ENCODE data around the gene OARD1.
"Not testable (repeated sequence)": the region's sequence is repeated elsewhere in the genome, so short reads cannot be mapped to it uniquely, and the experiment has no call there.

OARD1 gene, protein sequence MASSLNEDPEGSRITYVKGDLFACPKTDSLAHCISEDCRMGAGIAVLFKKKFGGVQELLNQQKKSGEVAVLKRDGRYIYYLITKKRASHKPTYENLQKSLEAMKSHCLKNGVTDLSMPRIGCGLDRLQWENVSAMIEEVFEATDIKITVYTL

DNA sequence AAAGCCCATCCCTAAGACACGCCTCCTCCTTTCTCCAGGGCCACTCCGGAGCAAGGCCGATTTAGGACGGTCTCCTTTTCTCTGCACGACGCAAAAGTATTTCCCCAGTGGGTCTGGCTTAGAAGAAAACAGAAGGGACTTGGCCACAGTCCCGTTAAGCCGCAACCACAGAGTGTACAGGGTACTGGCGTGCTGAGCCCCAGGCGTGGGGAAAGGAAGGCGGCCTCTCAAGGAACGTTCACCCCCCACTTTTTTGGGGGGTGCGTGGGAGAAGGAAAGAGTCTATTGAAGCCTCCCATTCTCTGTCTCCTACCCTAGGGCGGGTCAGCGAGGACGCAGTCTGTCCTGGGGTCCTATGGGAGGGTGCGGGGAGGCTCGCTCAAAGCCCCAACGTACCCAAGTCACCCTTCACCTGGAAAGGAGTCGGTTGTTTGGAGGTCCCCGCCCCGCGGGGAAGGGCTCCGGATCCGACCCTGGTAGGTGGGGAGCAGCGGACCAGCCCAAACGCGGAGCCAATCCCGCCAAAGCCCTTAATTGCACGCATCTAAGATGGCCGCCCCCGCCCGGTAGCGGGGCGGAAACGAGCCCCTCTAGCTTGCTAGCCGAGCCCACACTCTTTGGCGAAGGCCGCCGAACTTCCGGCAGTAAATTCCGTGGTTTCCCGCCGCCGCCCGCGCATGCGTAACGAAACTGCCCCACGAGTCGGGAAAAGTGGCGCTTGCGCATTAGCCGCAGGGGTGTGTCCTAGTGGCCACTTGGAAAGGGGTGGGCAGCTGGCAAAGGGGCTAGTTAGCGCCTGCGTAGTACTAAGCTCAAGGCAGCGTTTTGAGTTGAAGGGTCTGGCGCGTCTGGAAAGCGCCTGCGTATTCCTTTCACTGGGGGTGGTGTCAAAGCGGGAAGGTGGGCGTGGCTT, at the start of gene OARD1:
Gene OARD1, minus strand, starts transcription at position 434 of the 913 bp plus-strand sequence. CDS start 722 bp downstream, outside the sequence.
- peak within 1 kb of the TSS; percentile 98 to 100 for H3K27ac ChIP-seq
- DNase-seq (ENCODE audit: low spot score), result peak; percentile 100
- TF ChIP-seq, protein P1, sequence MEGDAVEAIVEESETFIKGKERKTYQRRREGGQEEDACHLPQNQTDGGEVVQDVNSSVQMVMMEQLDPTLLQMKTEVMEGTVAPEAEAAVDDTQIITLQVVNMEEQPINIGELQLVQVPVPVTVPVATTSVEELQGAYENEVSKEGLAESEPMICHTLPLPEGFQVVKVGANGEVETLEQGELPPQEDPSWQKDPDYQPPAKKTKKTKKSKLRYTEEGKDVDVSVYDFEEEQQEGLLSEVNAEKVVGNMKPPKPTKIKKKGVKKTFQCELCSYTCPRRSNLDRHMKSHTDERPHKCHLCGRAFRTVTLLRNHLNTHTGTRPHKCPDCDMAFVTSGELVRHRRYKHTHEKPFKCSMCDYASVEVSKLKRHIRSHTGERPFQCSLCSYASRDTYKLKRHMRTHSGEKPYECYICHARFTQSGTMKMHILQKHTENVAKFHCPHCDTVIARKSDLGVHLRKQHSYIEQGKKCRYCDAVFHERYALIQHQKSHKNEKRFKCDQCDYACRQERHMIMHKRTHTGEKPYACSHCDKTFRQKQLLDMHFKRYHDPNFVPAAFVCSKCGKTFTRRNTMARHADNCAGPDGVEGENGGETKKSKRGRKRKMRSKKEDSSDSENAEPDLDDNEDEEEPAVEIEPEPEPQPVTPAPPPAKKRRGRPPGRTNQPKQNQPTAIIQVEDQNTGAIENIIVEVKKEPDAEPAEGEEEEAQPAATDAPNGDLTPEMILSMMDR (IDR thresholded peaks at IDR 0.05), result no peak
- H3K4me3 ChIP-seq, result peak within 1 kb of the TSS; percentile 95

DNA sequence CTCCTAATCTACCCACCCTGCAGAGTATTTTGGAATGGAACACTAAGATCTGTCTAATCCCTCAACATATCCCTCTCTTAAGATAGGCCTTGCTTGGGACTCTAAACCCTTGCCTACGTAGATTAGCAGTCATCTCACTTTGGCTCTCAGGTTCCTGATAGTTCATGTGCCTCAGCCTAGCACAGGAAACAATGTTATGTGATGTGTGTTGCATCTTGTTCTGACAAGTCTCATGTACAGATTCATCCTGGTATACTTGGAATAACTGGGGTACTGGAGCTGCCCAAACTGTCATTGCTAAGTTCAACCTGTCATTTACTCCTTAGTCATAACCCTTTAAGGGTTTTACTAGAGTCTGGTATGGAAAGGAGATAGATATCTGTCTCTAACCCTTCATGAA, 47.9 kb upstream of the OARD1 start:
- TF ChIP-seq, protein P1 (IDR thresholded peaks at IDR 0.05), result no peak
- no peak overlapping the region for H3K27ac ChIP-seq
- DNase-seq (ENCODE audit: low spot score), result no peak
- no peak overlapping the region for H3K4me3 ChIP-seq

DNA sequence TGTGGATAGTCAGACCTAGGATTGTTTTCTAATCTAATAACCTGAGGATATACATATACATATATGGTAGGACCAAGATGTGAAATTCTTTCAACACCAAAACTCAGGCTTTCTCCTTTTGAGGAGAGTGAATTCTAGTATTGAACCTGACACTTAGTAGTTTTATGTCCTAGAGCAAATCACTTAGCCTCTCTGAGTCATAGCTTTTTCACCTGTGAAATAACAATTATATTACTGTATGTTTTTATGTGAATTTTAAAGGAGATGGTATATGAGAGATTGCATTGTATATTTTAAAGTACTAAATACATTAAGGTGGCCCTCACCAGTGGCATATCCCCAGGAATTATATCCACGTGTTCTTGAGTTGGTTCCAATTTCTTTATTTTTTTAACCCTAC, 47.4 kb upstream of the OARD1 start:
- TF ChIP-seq, protein P1 (IDR thresholded peaks at IDR 0.05), result no peak
- Histone ChIP-seq H3K4me3 (no peak overlapping the region), H3K27ac (no peak overlapping the region)
- no peak for DNase-seq (ENCODE audit: low spot score)

DNA sequence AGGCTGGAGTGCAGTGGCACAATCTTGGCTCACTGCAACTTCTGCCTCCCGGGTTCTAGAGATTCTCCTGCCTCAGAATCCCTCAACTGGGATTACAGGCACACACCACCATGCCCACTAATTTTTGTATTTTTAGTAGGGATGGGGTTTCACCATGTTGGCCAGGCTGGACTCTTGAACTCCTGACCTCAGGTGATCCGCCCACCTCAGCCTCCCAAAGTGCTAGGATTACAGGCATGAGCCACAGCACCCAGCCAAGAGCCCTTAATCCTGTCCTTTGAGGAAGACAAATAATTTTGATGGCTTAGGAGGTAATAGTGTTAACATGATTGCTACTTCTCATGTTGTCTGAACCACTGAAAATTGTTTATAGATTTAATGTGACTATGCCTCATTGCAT, 42.9 kb upstream of the OARD1 start:
- H3K27ac ChIP-seq; DNase-seq (ENCODE audit: low spot score); H3K4me3 ChIP-seq: not testable (repeated sequence)

DNA sequence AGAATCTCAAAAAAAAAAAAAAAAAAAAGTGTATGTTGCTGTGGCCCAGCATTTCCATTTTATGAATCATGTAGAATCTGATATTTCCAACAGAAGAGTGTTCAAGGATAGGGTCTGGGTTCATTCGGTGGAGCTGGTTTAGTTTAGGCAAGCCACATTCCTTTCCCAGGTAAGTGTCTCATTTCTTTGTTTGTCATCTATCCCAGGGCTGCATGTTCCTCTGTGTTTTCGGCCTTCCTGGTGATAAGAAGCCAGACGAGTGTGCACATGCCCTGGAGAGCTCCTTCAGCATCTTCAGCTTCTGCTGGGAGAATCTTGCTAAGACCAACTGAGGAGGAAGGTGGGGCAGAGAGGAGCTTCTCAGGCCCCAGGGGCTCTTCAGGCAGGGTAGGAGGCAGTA, 38.9 kb upstream of the OARD1 start:
- Histone ChIP-seq H3K27ac (no peak overlapping the region), H3K4me3 (no peak overlapping the region)
- DNase-seq (ENCODE audit: low spot score), result no peak
- TF ChIP-seq, protein P1 (IDR thresholded peaks at IDR 0.05), result no peak

DNA sequence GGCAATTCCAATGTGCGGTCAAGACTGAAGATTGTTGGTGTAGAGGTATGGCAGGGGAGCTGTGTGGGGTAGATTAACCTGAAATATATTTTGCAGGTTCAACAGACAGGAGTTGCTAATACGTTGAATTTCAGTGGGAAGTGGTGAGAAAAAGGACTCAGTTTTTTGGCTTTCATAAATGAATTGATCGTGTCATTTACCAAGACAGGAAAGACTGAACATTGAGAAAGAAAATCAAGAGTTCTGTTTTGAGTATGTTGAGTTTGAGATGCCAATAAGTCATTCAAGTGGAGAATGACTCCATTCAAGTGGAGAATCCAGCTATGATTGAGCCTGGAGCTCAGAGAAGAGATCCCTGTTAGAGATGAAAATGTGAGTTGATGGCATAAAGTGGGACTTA, 31.7 kb upstream of the OARD1 start:
- TF ChIP-seq, protein P1 (IDR thresholded peaks at IDR 0.05), result no peak
- DNase-seq (ENCODE audit: low spot score), result no peak
- H3K27ac ChIP-seq, result no peak overlapping the region
- no peak overlapping the region for H3K4me3 ChIP-seq

DNA sequence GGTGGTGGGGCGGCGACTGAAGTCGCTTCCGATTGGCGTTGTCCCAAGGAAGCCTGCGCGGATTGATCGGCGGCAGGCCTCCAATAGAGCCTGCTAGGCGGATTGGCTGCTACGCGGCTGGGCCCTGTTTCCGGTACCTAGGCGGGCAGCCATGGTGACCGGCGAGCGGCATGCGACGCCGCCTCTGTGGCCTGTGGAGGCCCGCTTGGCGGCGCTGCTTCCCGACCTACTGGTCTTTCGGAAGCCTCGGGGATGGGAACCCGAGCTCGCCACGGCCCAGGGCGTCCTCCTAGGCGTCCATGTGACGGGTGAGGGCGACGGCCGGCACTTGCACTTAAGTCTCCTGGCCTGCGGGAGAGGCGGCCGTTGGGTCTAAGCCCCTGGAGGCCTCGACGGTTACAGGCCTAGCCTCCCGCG, 28.7 kb upstream of the OARD1 start:
- DNase-seq (ENCODE audit: low spot score), result no peak
- Histone ChIP-seq H3K4me3 (no peak overlapping the region), H3K27ac (no peak overlapping the region)
- TF ChIP-seq, protein P1 (IDR thresholded peaks at IDR 0.05), result no peak
